ENCODE results near the gene MKKS.

DNA sequence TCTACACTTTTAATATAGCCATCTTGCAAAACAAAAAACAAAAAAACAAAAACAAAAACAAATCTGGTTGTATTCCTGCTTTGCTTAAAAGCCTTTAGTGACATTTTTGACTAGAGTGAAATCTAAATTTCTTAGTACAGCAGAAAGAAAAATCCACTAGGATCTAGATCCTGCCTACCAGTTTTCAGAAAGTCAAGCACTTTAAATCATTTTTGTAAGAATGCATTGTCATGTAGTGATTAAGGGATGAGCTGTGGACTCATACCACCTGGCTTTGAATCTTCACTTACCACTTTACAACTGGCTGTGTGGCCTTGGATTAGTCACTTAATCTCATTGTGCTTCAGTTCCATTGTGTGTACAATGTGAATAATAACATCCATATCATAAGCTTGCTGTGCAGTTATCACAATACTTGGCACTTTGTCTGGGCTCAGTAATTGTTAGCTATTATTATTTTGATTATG is 4.0 kb downstream of the MKKS start:
- TF ChIP-seq EZH2 (IDR thresholded peaks at IDR 0.05; ENCODE audit: borderline replicate concordance, low read depth, low read length, severe bottlenecking) (no peak), CTCF (IDR thresholded peaks at IDR 0.05; ENCODE audit: borderline replicate concordance, extremely low read depth, low read length, poor library complexity, severe bottlenecking) (no peak)
